Activated CD4-positive, alpha-beta memory T cell treated with anti-CD3 and anti-CD28 coated beads for 36 hours (primary cell): ENCODE data around the gene EIF6. TPM values are rescaled to one million over a fixed set of nuclear protein-coding genes. Genes with fewer than 3 reads are reported as not detected.

Source experiments
- CTCF ChIA-PET: fragments of 350-600 bp; sonication (Branson Sonifier 250); formaldehyde crosslinking; loops from one replicate; lab custom pipeline; 2021; ENCODE audit warnings: antibody characterized with exemption, inconsistent platforms; lab: Charles Lee
- POLR2A ChIA-PET: fragments of 350-600 bp; sonication (Branson Sonifier 250); formaldehyde crosslinking; loops from one replicate; lab custom pipeline; 2021; ENCODE audit warnings: antibody characterized with exemption; lab: Charles Lee
- DNase-seq: peaks from one replicate; pipeline ENCODE4 v3.0.0-alpha.2; 2020
- H3K27ac Mint-ChIP-seq: one replicate; pipeline ENCODE4 v1.8.0; 2021; ENCODE audit warnings: mixed read lengths
- H3K27me3 Mint-ChIP-seq: one replicate; pipeline ENCODE4 v1.8.0; 2021; ENCODE audit warnings: mixed read lengths
- H3K36me3 Mint-ChIP-seq: one replicate; pipeline ENCODE4 v1.8.0; 2021; ENCODE audit warnings: mixed read lengths
- H3K4me1 Mint-ChIP-seq: one replicate; pipeline ENCODE4 v1.8.0; 2021; ENCODE audit warnings: low read depth, mixed read lengths
- H3K4me3 Mint-ChIP-seq: one replicate; pipeline ENCODE4 v1.8.0; 2021; ENCODE audit warnings: mild to moderate bottlenecking, mixed read lengths
- H3K9me3 Mint-ChIP-seq: one replicate; pipeline ENCODE4 v1.8.0; 2021; ENCODE audit warnings: mixed read lengths
- intact Hi-C: fragments of 100-400 bp; cut with micrococcal nuclease; formaldehyde crosslinking; loops from one replicate; pipeline ENCODE4 v1.15.1; 2023
- total RNA-seq, 2 experiments: library from RNA; stranded (reverse); gene quantifications; one replicate each; pipeline ENCODE4 v1.2.3, GENCODE V29; 2021

Gene EIF6
- total RNA-seq, 2 experiments from 2014 or later, result 115 to 120 TPM

GRCh38 chr20:35283441-35284266, 918 bp downstream of the EIF6 start:
- ChIA-PET CTCF (interaction anchor here (1.0 to 3.4 kb wide), 6 partner anchors 15 to 171 kb away, joined by 4 to 20 read pairs (median 6); no protein-coding TSS in a partner anchor), POLR2A (interaction anchor here (0.6 to 2.1 kb wide), 6 partner anchors 10 to 343 kb away, joined by 3 to 15 read pairs (median 4); partner anchors contain the start of genes CEP250 and TRPC4AP)
- Mint-ChIP-seq H3K36me3 (peaks cover 27% of the 10 kb centered on the region), H3K4me1 (peaks cover 25% of the 10 kb centered on the region), H3K27ac (peak overlapping the region; percentile 64), H3K9me3 (no peaks in the 10 kb centered on the region), H3K27me3 (no peaks in the 10 kb centered on the region), H3K4me3 (peak overlapping the region; percentile 78)
- intact Hi-C loops, result loop anchor here (2.0 to 10.0 kb wide), 2 partner anchors 19 to 61 kb away; no protein-coding TSS in a partner anchor
- DNase-seq, result peak; percentile 43

GRCh38 chr20:35281506-35282101, 3.0 kb downstream of the EIF6 start:
- intact Hi-C loops, result loop anchor here (10.0 kb wide), 1 partner anchor 63 kb away; no protein-coding TSS in a partner anchor
- Mint-ChIP-seq H3K9me3 (no peaks in the 10 kb centered on the region), H3K4me1 (peaks cover 33% of the 10 kb centered on the region), H3K36me3 (peaks cover 38% of the 10 kb centered on the region), H3K4me3 (no peak overlapping the region), H3K27ac (no peak overlapping the region), H3K27me3 (no peaks in the 10 kb centered on the region)
- no peak for DNase-seq
- ChIA-PET CTCF (interaction anchor here (3.4 kb wide), 1 partner anchor 23 kb away, joined by 20 read pairs; no protein-coding TSS in a partner anchor), POLR2A (no interaction called here)

- H3K36me3 Mint-ChIP-seq, result peaks cover 41% of the 10 kb centered on the region
- DNase-seq, result no peak
- ChIA-PET CTCF (no interaction called here), POLR2A (no interaction called here)
- peak overlapping the region; percentile 21 for H3K27ac Mint-ChIP-seq
- no peaks in the 10 kb centered on the region for H3K9me3 Mint-ChIP-seq
- H3K27me3 Mint-ChIP-seq, result no peaks in the 10 kb centered on the region
- H3K4me3 Mint-ChIP-seq, result no peak overlapping the region
- intact Hi-C loops, result loop anchor here (10.0 kb wide), 1 partner anchor 64 kb away; no protein-coding TSS in a partner anchor
- peaks cover 31% of the 10 kb centered on the region for H3K4me1 Mint-ChIP-seq
Measured at GRCh38 chr20:35280523-35280922, 4.0 kb downstream of the EIF6 start.

GRCh38 chr20:35279533-35280174, 4.9 kb downstream of the EIF6 start:
- DNase-seq, result no peak
- ChIA-PET CTCF (interaction anchor here (1.2 to 1.3 kb wide), 2 partner anchors 24 to 135 kb away, joined by 3 to 4 read pairs; no protein-coding TSS in a partner anchor), POLR2A (interaction anchor here (0.5 kb wide), 1 partner anchor 601 kb away, joined by 3 read pairs; no protein-coding TSS in a partner anchor)
- Mint-ChIP-seq H3K27me3 (no peaks in the 10 kb centered on the region), H3K4me1 (peaks cover 25% of the 10 kb centered on the region), H3K27ac (peak overlapping the region; percentile 42), H3K4me3 (no peak overlapping the region), H3K36me3 (peaks cover 41% of the 10 kb centered on the region), H3K9me3 (no peaks in the 10 kb centered on the region)
- intact Hi-C loops, result loop anchor here (5.0 to 10.0 kb wide), 2 partner anchors 65 to 187 kb away; partner anchors contain the start of gene TRPC4AP

- peaks cover 41% of the 10 kb centered on the region for H3K36me3 Mint-ChIP-seq
- no peaks in the 10 kb centered on the region for H3K27me3 Mint-ChIP-seq
Measured at GRCh38 chr20:35279040-35279439, 5.5 kb downstream of the EIF6 start.

GRCh38 chr20:35277531-35278395, 6.8 kb downstream of the EIF6 start, which contains the start of gene MMP24OS:
Gene MMP24OS, minus strand, starts transcription at chr20:35278122. Its CDS starts 193 bp downstream, at chr20:35277929.
- Mint-ChIP-seq H3K27me3 (no peaks in the 10 kb centered on the region), H3K4me1 (peaks cover 20% of the 10 kb centered on the region), H3K27ac (peak within 1 kb of the TSS; percentile 96), H3K36me3 (peaks cover 37% of the 10 kb centered on the region), H3K9me3 (no peaks in the 10 kb centered on the region), H3K4me3 (peak within 1 kb of the TSS; percentile 98)
- intact Hi-C loops, result loop anchor here (5.0 kb wide), 1 partner anchor 185 kb away; the partner anchor contains the start of gene TRPC4AP
- ChIA-PET POLR2A (interaction anchor here (0.6 to 1.6 kb wide), 8 partner anchors 14 to 370 kb away, joined by 3 to 8 read pairs (median 3); partner anchors contain the start of gene EDEM2), CTCF (interaction anchor here (0.6 to 1.9 kb wide), 7 partner anchors 9 to 872 kb away, joined by 3 to 9 read pairs (median 4); no protein-coding TSS in a partner anchor)
- peak; percentile 92 for DNase-seq

More at GRCh38 chr20:35279040-35279439, 5.5 kb downstream of the EIF6 start:
- ChIA-PET CTCF (interaction anchor here (1.2 to 1.3 kb wide), 2 partner anchors 25 to 134 kb away, joined by 3 to 4 read pairs; no protein-coding TSS in a partner anchor), POLR2A (interaction anchor here (0.5 kb wide), 1 partner anchor 602 kb away, joined by 3 read pairs; no protein-coding TSS in a partner anchor)
- no peak overlapping the region for H3K4me3 Mint-ChIP-seq
- peak overlapping the region; percentile 52 for H3K27ac Mint-ChIP-seq
- H3K9me3 Mint-ChIP-seq, result no peaks in the 10 kb centered on the region
- peaks cover 25% of the 10 kb centered on the region for H3K4me1 Mint-ChIP-seq
- DNase-seq, result no peak
- intact Hi-C loops, result loop anchor here (5.0 kb wide), 1 partner anchor 187 kb away; the partner anchor contains the start of gene TRPC4AP

GRCh38 chr20:35277127-35277526, 7.4 kb downstream of the EIF6 start:
- no peaks in the 10 kb centered on the region for H3K27me3 Mint-ChIP-seq
- DNase-seq, result no peak
- H3K4me3 Mint-ChIP-seq, result peak overlapping the region; percentile 98
- H3K9me3 Mint-ChIP-seq, result no peaks in the 10 kb centered on the region
- H3K36me3 Mint-ChIP-seq, result peaks cover 34% of the 10 kb centered on the region
- ChIA-PET CTCF (interaction anchor here (1.6 to 1.9 kb wide), 4 partner anchors 8 to 132 kb away, joined by 4 to 9 read pairs (median 6); no protein-coding TSS in a partner anchor), POLR2A (interaction anchor here (0.6 to 1.6 kb wide), 4 partner anchors 23 to 371 kb away, joined by 3 to 8 read pairs (median 3); partner anchors contain the start of gene EDEM2)
- H3K4me1 Mint-ChIP-seq, result peaks cover 20% of the 10 kb centered on the region
- intact Hi-C loops, result loop anchor here (5.0 kb wide), 1 partner anchor 185 kb away; the partner anchor contains the start of gene TRPC4AP
- peak overlapping the region; percentile 96 for H3K27ac Mint-ChIP-seq

- POLR2A ChIA-PET, result no interaction called here
- intact Hi-C loops, result loop anchor here (5.0 kb wide), 1 partner anchor 184 kb away; the partner anchor contains the start of gene TRPC4AP
- Mint-ChIP-seq H3K27me3 (no peaks in the 10 kb centered on the region), H3K9me3 (no peaks in the 10 kb centered on the region), H3K36me3 (peaks cover 29% of the 10 kb centered on the region), H3K4me3 (peak overlapping the region; percentile 98), H3K27ac (peak overlapping the region; percentile 96), H3K4me1 (peaks cover 20% of the 10 kb centered on the region)
- no peak for DNase-seq
- CTCF ChIA-PET, result interaction anchor here (1.7 kb wide), 1 partner anchor 53 kb away, joined by 6 read pairs; no protein-coding TSS in a partner anchor
Measured at GRCh38 chr20:35276408-35276807, 8.2 kb downstream of the EIF6 start.

GRCh38 chr20:35275741-35276251, 8.8 kb downstream of the EIF6 start:
- intact Hi-C loops, result loop anchor here (5.0 kb wide), 1 partner anchor 183 kb away; the partner anchor contains the start of gene TRPC4AP
- Mint-ChIP-seq H3K27me3 (no peaks in the 10 kb centered on the region), H3K36me3 (peaks cover 29% of the 10 kb centered on the region), H3K27ac (no peak overlapping the region), H3K4me3 (peak overlapping the region; percentile 98), H3K9me3 (no peaks in the 10 kb centered on the region), H3K4me1 (peaks cover 20% of the 10 kb centered on the region)
- POLR2A ChIA-PET, result interaction anchor here (0.5 kb wide), 1 partner anchor 332 kb away, joined by 4 read pairs; no protein-coding TSS in a partner anchor
- DNase-seq, result no peak
- CTCF ChIA-PET, result interaction anchor here (0.5 to 1.7 kb wide), 2 partner anchors 53 to 129 kb away, joined by 3 to 6 read pairs; partner anchors contain the start of gene EDEM2
